ENCODE measurements around the gene CD82. TPM values are rescaled to one million over a fixed set of nuclear protein-coding genes. Genes with fewer than 3 reads are reported as not detected.
A peak's percentile ranks its signal among the peaks of the same experiment; 100 is the strongest.
"Not testable (repeated sequence)": the region's sequence is repeated elsewhere in the genome, so short reads cannot be mapped to it uniquely, and the experiment has no call there.

The CD82 gene
- total RNA-seq, 1 donor from 2014 or later: 79.9 TPM

GRCh38 chr11:44533921-44534711, 31.3 kb upstream of the CD82 start:
- DNase-seq (ENCODE audit: extremely low read depth, low read depth, low spot score): no peak

GRCh38 chr11:44535191-44535980, 30.1 kb upstream of the CD82 start:
- DNase-seq (ENCODE audit: extremely low read depth, low read depth, low spot score): no peak

GRCh38 chr11:44536788-44537516, 28.5 kb upstream of the CD82 start:
- no peak for DNase-seq (ENCODE audit: extremely low read depth, low read depth, low spot score)

GRCh38 chr11:44537679-44538078, 27.8 kb upstream of the CD82 start:
- DNase-seq (ENCODE audit: extremely low read depth, low read depth, low spot score): no peak

- DNase-seq (ENCODE audit: extremely low read depth, low read depth, low spot score): peak; percentile 7
These were observed 26.9 kb upstream of the CD82 start for GRCh38 chr11:44538375-44539054.

- DNase-seq (ENCODE audit: extremely low read depth, low read depth, low spot score): no peak
These were observed 25.5 kb upstream of the CD82 start for GRCh38 chr11:44539971-44540370.

GRCh38 chr11:44540667-44541066, 24.8 kb upstream of the CD82 start:
- no peak for DNase-seq (ENCODE audit: extremely low read depth, low read depth, low spot score)

- DNase-seq (ENCODE audit: extremely low read depth, low read depth, low spot score): no peak
These were observed 23.1 kb upstream of the CD82 start for GRCh38 chr11:44542372-44542771.

- DNase-seq (ENCODE audit: extremely low read depth, low read depth, low spot score): not testable (repeated sequence)
These were observed 18.5 kb upstream of the CD82 start for GRCh38 chr11:44546984-44547383.

- DNase-seq (ENCODE audit: extremely low read depth, low read depth, low spot score): not testable (repeated sequence)
These were observed 17.9 kb upstream of the CD82 start for GRCh38 chr11:44547534-44547933.

- no peak for DNase-seq (ENCODE audit: extremely low read depth, low read depth, low spot score)
These were observed 17.3 kb upstream of the CD82 start for GRCh38 chr11:44548032-44548695.

- DNase-seq (ENCODE audit: extremely low read depth, low read depth, low spot score): not testable (repeated sequence)
These were observed 16.3 kb upstream of the CD82 start for GRCh38 chr11:44548961-44549749.

- DNase-seq (ENCODE audit: extremely low read depth, low read depth, low spot score): no peak
These were observed 15.3 kb upstream of the CD82 start for GRCh38 chr11:44550123-44550522.

- DNase-seq (ENCODE audit: extremely low read depth, low read depth, low spot score): no peak
These were observed 13.9 kb upstream of the CD82 start for GRCh38 chr11:44551456-44552139.

- DNase-seq (ENCODE audit: extremely low read depth, low read depth, low spot score): no peak
These were observed 10.2 kb upstream of the CD82 start for GRCh38 chr11:44555031-44555800.

- no peak for DNase-seq (ENCODE audit: extremely low read depth, low read depth, low spot score)
These were observed 8.6 kb upstream of the CD82 start for GRCh38 chr11:44556735-44557409.

- DNase-seq (ENCODE audit: extremely low read depth, low read depth, low spot score): no peak
These were observed 8.0 kb upstream of the CD82 start for GRCh38 chr11:44557464-44557863.

Measured in glomerular endothelial cell (primary cell).